GM19238 (cell line): ENCODE measurements around the gene ZNF737.
"Not testable (repeated sequence)": the region's sequence is repeated elsewhere in the genome, so short reads cannot be mapped to it uniquely, and the experiment has no call there.

Source experiments
- DNase-seq: peaks from one replicate; pipeline ENCODE4 v3.0.0; 2011; ENCODE audit warnings: low spot score; ENCODE audit not compliant: insufficient read length

Gene ZNF737

DNA sequence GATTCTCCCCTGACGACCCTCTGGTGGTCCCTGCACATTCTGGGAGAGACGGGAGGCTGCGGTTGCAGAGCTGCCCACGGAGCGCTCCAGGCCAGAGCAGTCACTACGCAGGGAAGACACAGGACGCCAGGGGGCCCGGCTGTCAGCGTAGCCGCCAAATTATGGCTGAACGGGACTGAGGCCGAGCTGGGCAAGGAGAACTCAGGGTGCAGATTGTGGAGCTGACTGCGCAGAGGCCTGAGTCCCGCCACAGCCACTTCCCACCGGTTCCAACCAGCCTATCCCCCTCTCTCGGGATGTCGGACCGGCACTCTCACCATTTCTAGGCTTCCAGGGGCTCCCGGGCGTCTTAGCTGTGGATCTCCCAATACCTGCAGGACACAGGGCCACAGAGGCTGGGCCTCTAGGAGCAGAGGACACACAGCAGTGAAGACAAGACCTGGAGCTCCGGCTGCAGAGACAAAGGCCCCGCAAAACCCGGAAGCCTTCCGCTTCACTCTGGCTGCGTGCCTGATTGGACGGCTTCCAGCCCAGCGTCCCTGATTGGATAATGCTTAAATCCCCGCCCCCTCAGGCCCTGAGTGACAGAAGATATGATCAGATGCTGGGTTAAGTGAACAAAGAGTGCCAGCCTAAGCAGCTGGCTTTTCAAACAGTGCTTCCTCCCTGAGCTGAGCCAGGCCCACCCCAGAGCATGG, at the start of gene ZNF737:
TSS of gene ZNF737 (minus strand) at position 461 of the 698 bp plus-strand sequence. CDS start at position 320, 141 bp downstream.
- DNase-seq: peak; percentile 68

- not testable (repeated sequence) for DNase-seq
Observed at GRCh38 chr19:20614971-20615370, 49.4 kb upstream of the ZNF737 start.

- no peak for DNase-seq
Observed at GRCh38 chr19:20612711-20613316, 47.2 kb upstream of the ZNF737 start.

GRCh38 chr19:20611866-20612265, 46.3 kb upstream of the ZNF737 start:
- DNase-seq: no peak

DNA sequence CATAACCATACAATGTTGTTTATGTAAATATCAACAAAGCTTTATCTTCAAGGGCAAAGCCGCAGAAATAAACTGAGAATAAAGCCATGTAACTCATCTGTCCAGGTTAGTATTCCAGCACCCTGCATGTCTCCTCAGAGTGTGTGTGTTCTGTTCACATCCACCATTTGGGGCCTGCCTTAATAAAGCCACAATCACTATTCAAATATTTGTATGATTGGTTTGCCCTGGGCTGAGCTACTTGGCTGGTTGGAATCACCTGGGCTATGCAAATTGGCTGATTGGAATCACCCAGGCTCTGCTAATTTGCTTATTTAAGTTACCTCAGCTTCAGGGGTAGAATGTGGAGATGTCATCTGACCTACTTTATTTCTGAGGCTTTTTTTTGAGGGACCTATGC, 42.4 kb upstream of the ZNF737 start:
- no peak for DNase-seq

GRCh38 chr19:20558571-20558970, 7.0 kb downstream of the ZNF737 start:
- no peak for DNase-seq

GRCh38 chr19:20558011-20558410, 7.6 kb downstream of the ZNF737 start:
- DNase-seq: no peak

DNA sequence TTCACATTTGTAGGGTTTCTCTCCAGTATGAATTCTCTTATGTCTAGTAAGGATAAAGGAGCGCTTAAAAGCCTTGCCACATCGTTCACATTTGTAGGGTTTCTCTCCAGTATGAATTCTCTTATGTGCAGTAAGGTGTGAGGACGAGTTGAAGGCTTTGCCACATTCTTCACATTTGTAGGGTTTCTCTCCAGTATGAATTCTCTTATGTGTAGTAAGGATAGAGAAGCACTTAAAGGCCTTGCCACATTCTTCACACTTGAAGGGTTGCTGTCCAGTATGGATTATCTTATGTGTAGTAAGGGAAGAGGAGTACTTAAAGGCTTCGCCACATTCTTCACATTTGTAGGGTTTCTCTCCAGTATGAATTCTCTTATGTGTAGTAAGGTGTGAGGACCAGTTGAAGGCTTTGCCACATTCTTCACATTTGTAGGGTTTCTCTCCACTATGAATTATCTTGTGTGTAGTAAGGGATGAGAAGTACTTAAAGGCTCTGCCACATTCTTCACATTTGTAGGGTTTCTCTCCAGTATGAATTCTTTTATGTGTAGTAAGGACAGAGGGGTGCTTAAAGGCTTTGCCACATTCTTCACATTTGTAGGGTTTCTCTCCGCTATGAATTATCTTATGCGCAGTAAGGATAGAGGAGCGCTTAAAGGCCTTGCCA, 20.8 kb downstream of the ZNF737 start:
- DNase-seq: not testable (repeated sequence)

DNA sequence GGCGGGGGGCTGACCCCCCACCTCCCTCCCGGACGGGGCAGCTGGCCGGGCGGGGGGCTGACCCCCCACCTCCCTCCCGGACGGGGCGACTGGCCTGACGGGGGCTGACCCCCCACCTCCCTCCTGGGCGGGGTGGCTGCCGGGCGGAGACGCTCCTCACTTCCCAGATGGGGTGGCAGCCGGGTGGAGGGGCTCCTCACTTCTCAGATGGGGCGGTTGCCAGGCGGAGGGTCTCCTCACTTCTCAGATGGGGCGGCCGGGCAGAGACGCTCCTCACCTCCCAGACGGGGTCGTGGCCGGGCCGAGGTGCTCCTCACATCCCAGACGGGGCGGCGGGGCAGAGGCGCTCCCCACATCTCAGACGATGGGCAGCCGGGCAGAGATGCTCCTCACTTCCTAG, 35.3 kb downstream of the ZNF737 start:
- DNase-seq: not testable (repeated sequence)

GRCh38 chr19:20513189-20513904, 52.2 kb downstream of the ZNF737 start:
- DNase-seq: no peak

GRCh38 chr19:20503476-20503875, 62.1 kb downstream of the ZNF737 start:
- DNase-seq: no peak
